NCI-H187 (cell line): ENCODE measurements around the gene POMT2.

Experiments
- DNase-seq, 2 experiments: peaks; one replicate each; lab custom pipeline; 2025; lab: John Stamatoyannopoulos, UW

The POMT2 gene

GRCh38 chr14:77240336-77240915, 80.3 kb downstream of the POMT2 start:
- DNase-seq = peak in 1 of 2 experiments; percentile 25

- DNase-seq = no peak
Observed at GRCh38 chr14:77239412-77239811, 81.3 kb downstream of the POMT2 start.

- no peak for DNase-seq
Observed at GRCh38 chr14:77238996-77239395, 81.7 kb downstream of the POMT2 start.

- DNase-seq = no peak
Observed at GRCh38 chr14:77238356-77238755, 82.3 kb downstream of the POMT2 start.

- no peak for DNase-seq
Observed at GRCh38 chr14:77236814-77237213, 83.9 kb downstream of the POMT2 start.

GRCh38 chr14:77231721-77232120, 89.0 kb downstream of the POMT2 start:
- no peak for DNase-seq

GRCh38 chr14:77230914-77231313, 89.8 kb downstream of the POMT2 start:
- DNase-seq = peak; percentile 46 to 62

- no peak for DNase-seq
Observed at GRCh38 chr14:77228056-77228455, 92.6 kb downstream of the POMT2 start.

- no peak for DNase-seq
Observed at GRCh38 chr14:77225892-77226557, 94.7 kb downstream of the POMT2 start.

- no peak for DNase-seq
Observed at GRCh38 chr14:77225254-77225653, 95.4 kb downstream of the POMT2 start.
